Measurements from ENCODE around the gene TNFSF15.
"Not testable (repeated sequence)": the region's sequence is repeated elsewhere in the genome, so short reads cannot be mapped to it uniquely, and the experiment has no call there.

TNFSF15 gene

GRCh38 chr9:114742947-114743346 is 62.9 kb downstream of the TNFSF15 start:
- Mint-ChIP-seq H3K36me3 (no peaks in the 10 kb centered on the region), H3K27ac (no peak overlapping the region), H3K4me3 (no peak overlapping the region), H3K9me3 (no peaks in the 10 kb centered on the region), H3K27me3 (peaks cover 6 to 8% of the 10 kb centered on the region in 2 donors), H3K4me1 (peaks cover 14 to 20% of the 10 kb centered on the region in 2 donors)
- ATAC-seq (replicated peaks) = no peak
- no peak for DNase-seq

GRCh38 chr9:114741521-114741920 is 64.3 kb downstream of the TNFSF15 start:
- not testable (repeated sequence) for H3K27me3 Mint-ChIP-seq; ATAC-seq (replicated peaks); DNase-seq; H3K4me3 Mint-ChIP-seq; H3K9me3 Mint-ChIP-seq; H3K36me3 Mint-ChIP-seq; H3K27ac Mint-ChIP-seq
- peaks cover 14 to 27% of the 10 kb centered on the region in 2 donors for H3K4me1 Mint-ChIP-seq

- H3K27me3 Mint-ChIP-seq = peaks cover 5 to 6% of the 10 kb centered on the region in 2 donors
- no peak overlapping the region for H3K4me3 Mint-ChIP-seq
- no peaks in the 10 kb centered on the region for H3K9me3 Mint-ChIP-seq
- H3K36me3 Mint-ChIP-seq = no peaks in the 10 kb centered on the region
- H3K4me1 Mint-ChIP-seq = peaks cover 13 to 20% of the 10 kb centered on the region in 2 donors
- peak overlapping the region; percentile 14 for H3K27ac Mint-ChIP-seq
- peak; percentile 66 for DNase-seq
- ATAC-seq (replicated peaks) = peak; percentile 95 to 96
These were observed 67.1 kb downstream of the TNFSF15 start for GRCh38 chr9:114738581-114739316.

GRCh38 chr9:114737847-114738246 is 68.0 kb downstream of the TNFSF15 start:
- ATAC-seq (replicated peaks) (no peak), DNase-seq (no peak)
- no peak overlapping the region for H3K27ac Mint-ChIP-seq
- no peaks in the 10 kb centered on the region for H3K36me3 Mint-ChIP-seq
- no peak overlapping the region for H3K4me3 Mint-ChIP-seq
- peaks cover 5 to 6% of the 10 kb centered on the region in 2 donors for H3K27me3 Mint-ChIP-seq
- no peaks in the 10 kb centered on the region for H3K9me3 Mint-ChIP-seq
- H3K4me1 Mint-ChIP-seq = peaks cover 13 to 20% of the 10 kb centered on the region in 2 donors

GRCh38 chr9:114737118-114737517 is 68.7 kb downstream of the TNFSF15 start:
- H3K36me3 Mint-ChIP-seq = no peaks in the 10 kb centered on the region
- ATAC-seq (replicated peaks) (no peak), DNase-seq (no peak)
- H3K27me3 Mint-ChIP-seq = peaks cover 5 to 6% of the 10 kb centered on the region in 2 donors
- no peak overlapping the region for H3K27ac Mint-ChIP-seq
- H3K9me3 Mint-ChIP-seq = no peaks in the 10 kb centered on the region
- no peak overlapping the region for H3K4me3 Mint-ChIP-seq
- peaks cover 12 to 20% of the 10 kb centered on the region in 2 donors for H3K4me1 Mint-ChIP-seq

GRCh38 chr9:114735704-114736103 is 70.1 kb downstream of the TNFSF15 start:
- Mint-ChIP-seq H3K27ac (no peak overlapping the region), H3K36me3 (no peaks in the 10 kb centered on the region), H3K4me1 (peaks cover 10 to 20% of the 10 kb centered on the region in 2 donors), H3K27me3 (peaks cover 2 to 6% of the 10 kb centered on the region in 2 donors), H3K9me3 (no peaks in the 10 kb centered on the region), H3K4me3 (no peak overlapping the region)
- no peak for DNase-seq
- ATAC-seq (replicated peaks) = no peak

GRCh38 chr9:114735139-114735538 is 70.7 kb downstream of the TNFSF15 start:
- peaks cover 10 to 20% of the 10 kb centered on the region in 2 donors for H3K4me1 Mint-ChIP-seq
- H3K27me3 Mint-ChIP-seq; H3K9me3 Mint-ChIP-seq; H3K4me3 Mint-ChIP-seq; H3K27ac Mint-ChIP-seq; ATAC-seq (replicated peaks); DNase-seq; H3K36me3 Mint-ChIP-seq: not testable (repeated sequence)

Measured in stimulated activated naive B cell treated with anti-CD40 and anti-IgM and Interleukin-4, amounts not matched to agents 10 μg/mL and 1 μg/mL and 100 μg/mL, for 72 hours (primary cell).